GM21619 (cell line): ENCODE measurements around the gene MBNL2.
"Not testable (repeated sequence)": the region's sequence is repeated elsewhere in the genome, so short reads cannot be mapped to it uniquely, and the experiment has no call there.

ENCODE experiments used
- ATAC-seq: cut with Tn5 transposase; IDR thresholded peaks from one replicate; pipeline ENCODE4 v1.9.1; 2021; ENCODE audit not compliant: unreplicated experiment

The MBNL2 gene

DNA sequence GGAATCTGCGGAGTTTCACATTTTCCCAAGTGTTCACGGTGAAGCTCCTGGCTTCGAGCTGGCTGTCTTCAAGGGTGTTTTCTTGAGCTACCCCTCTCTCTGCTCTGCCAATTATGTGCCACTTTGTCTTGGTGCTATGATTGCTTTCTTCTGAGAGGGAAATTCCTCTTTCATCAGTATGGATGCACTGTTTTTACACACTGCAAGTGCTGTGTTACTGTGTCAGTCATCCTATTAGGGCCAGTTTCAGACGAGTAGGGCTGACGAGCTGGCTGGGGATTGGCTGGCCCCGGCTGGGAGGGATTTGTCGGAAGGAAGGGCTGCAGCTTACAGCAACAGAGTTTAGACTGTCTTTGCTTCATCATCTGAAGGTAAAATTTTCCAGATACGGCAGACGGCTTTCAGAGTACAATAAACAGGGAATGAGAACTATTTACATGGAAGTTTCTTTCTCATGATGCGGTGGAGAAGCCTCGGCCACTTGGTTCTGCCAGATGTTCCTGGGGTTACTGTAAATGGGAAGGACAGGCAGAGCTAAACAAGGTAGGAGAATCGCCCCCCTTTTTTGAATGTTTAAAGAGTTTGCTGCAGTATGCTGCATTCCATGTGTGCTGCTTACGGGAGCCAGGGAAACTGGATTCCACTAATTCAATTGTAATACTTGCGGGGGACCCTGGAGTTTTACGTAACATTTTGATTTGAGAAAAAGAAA is at the start of gene MBNL2:
Gene MBNL2 (plus strand): TSS at position 345 of the 712 bp plus-strand sequence. CDS start 53,903 bp downstream, outside the sequence.
- ATAC-seq, result peak; percentile 95

DNA sequence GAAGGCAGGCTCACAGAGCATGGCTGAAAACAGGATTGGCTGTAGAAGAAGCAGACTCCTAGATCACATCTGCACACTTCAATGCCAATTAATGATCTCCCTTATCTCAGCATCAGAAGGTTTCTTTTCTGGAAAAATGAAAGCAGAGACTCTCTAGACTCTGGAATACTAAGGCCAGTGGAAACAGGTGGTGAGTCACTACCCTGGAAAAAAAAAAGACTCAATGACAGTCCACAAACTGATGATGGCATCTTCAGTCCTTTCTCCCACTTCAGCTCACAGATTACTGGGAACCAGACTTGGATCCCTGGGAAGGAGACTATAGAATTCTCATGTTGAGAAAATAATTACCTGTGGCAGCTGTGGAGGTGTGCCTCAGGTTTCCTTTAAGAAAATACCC is 47.5 kb upstream of the MBNL2 start:
- ATAC-seq, result no peak

DNA sequence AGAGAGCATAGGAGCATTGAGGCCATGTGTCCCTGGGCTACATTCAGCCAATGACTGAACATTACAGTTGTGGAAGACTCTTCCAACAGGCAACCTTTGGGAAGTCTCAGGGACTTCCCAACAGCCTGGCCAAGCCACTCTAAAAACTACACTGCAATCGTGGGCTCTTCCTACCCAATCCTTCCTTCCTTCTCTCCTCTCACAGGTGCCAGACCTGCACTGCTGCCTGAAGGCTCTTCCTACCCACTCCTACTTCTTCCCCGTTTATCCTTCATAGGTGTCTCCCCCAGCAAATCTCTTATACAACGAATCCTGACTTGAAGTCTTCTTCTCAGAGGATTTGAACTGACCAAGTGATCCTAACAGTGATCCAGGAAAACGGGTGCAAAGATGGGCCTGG is 47.1 kb upstream of the MBNL2 start:
- no peak for ATAC-seq

GRCh38 chr13:97179501-97179900 is 42.6 kb upstream of the MBNL2 start:
- ATAC-seq, result no peak

DNA sequence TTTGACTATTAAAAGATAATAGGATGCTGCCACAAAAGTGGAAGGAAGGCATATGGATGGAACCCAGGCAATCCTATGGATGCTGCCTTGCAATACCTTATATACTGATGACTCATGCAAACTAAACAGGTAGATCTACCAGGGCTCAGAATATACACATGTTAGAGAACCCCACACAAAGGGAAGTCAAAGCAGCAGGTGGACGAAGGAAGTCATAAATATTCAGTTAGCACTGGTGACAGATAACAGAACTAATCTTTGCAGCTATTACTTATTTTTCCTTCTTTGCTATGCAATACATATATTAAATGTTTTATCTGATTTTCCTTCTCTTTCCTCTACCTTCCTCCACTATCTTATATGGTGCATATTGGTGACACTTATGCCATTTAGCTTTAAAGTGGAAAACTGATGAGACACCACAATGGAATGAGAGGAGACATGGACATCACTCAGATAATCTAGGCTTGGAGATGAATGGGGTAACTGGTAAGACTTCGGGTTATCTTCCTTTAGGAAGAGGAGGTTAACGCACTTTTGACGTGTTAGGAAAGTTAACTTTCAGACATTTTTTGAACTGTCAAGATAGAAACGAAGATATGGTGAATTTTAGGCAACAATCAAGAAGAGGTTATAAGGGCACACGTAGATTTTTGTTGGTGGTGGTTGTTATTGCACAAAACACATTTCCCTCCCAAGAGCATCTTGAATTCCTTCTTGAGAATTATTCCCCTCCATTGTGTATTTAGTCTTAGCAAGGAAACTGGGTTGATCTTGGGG is 39.8 kb upstream of the MBNL2 start:
- ATAC-seq, result no peak

DNA sequence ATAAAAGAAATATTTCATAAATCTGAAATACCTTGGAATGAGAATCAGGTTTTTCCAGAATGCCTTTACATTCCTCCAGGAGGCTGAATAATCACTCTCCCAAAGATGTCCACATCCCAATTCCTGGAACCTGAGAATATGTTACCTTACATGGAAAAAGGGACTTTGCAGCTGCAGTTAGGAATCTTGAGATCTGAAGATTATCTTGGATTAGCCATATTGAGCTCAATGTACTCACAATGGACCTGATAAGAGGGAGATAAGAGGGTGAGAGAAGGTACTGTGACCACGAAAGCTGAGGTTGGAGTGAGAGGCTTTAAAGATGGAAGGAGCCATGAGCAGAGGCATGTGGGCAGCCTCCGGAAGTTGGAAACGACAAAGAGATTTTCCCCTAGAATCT is 36.8 kb upstream of the MBNL2 start:
- ATAC-seq, result no peak

DNA sequence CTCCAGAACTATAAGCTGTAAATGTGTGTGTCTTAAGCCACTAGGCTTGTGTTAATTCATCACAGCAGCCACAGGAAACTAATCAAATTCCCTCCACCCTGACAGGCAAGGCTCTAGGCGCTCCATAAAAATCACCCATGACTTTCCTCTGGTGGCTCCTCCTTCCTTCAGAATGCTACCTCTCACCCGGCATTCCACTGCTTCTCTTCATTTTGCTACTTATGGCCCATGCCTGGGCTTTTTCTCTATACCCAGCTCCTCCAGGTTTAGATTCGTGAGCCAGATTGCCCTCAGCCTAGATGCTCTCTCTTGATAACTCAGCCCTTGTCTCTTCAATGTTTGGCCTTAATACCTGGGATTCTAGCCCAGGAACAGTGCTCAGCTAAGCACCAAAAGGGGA is 36.4 kb upstream of the MBNL2 start:
- ATAC-seq, result no peak

- ATAC-seq, result no peak
Measured at GRCh38 chr13:97188207-97188606, 33.9 kb upstream of the MBNL2 start.

- ATAC-seq, result no peak
Measured at GRCh38 chr13:97189928-97190327, 32.2 kb upstream of the MBNL2 start.

DNA sequence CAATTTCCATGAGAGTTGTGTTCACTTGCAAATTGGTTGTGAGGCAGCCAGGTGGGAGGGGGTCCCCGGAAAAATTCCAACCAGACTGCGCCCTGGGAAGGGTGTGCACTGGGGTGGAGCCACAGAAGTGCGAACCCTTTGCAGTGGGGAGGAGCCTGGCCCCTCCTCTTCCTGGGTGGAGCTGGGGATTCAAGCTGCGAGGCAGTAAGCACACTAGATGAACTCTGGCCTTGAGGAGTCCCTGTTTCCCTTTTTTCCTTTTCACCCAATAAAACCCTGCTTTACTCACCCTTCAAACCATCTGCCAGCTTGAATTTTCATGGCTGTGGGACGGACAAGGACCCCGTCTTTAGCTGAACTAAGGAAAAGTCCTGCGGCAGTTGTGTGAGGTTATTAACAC is 31.0 kb upstream of the MBNL2 start:
- no peak for ATAC-seq

DNA sequence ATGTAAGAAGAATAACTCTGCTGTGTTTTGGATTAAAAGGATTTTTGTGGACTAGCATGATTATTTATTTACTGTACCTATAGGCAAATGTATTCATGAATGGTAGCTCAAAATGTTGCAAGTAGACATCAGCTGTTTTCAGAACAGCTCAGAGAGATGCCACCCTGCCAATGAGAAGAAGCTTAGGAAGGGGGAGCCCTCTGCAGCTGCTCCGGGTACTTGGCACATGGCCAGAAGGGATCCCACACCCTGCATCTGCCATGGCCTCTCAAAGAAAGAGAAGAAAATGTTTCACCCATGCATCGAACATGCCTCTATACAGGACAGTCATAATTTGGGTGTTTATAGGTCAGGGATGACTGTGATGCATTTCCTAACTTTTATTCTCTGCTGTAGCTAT is 30.5 kb upstream of the MBNL2 start:
- no peak for ATAC-seq

DNA sequence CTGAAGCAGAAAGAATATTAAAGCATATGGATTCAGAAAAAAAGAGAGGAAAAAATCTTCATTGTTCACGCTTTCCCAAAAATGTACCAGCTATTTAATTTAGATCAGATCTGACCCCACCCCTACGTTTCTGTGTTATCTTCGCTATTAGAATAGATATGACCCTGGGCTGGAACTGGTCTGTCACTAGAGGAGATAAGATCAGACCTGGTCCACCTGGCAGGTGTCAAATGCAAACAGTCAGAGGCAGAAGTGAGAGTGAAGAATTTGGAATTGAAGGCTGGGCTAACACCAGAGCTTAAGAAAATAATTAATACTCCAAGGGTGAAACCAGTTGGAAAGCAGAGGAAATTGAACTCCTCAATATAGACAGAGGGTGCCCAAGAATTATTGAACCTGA is 30.0 kb upstream of the MBNL2 start:
- ATAC-seq, result no peak

DNA sequence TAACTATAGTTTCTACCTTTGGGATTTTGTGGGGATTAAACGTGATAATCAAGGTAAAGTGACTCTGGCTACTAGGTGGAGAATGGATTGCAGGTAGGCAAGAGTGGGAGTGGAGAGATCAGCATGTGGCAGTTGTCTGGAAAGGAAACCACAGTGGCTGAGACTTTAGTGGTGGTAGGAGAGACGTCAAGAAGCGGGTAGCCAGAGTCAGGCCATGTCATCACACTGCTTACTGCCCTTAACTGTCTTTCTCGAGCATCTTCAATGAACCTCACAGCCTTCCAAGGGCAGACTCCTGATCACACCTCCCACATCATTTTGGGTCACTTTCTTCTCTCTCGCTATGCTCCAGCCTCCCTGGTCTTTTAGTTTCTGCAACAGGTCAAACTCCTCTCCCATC is 28.6 kb upstream of the MBNL2 start:
- ATAC-seq, result no peak

GRCh38 chr13:97194479-97194878 is 27.7 kb upstream of the MBNL2 start:
- ATAC-seq, result no peak

DNA sequence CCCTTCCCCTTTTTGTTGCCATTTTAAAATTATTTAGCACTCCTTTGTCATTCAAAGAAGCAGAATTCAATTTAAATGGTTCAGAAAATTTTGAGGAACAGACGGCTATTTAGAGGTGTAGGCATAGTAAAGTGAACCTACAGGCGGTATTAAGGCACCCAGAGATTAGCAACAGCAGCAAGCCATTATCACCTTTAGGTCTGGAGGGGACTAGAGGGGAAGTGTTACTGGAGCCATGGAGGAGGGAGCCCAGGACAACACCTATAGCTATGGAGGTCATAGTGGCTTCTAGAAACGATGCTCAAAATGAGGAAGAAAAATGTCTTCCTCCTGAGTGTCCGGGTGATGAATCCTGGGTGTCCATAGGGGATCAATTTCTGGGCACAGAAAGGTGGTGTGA is 25.8 kb upstream of the MBNL2 start:
- ATAC-seq, result no peak

GRCh38 chr13:97198753-97199152 is 23.4 kb upstream of the MBNL2 start:
- peak; percentile 48 for ATAC-seq

DNA sequence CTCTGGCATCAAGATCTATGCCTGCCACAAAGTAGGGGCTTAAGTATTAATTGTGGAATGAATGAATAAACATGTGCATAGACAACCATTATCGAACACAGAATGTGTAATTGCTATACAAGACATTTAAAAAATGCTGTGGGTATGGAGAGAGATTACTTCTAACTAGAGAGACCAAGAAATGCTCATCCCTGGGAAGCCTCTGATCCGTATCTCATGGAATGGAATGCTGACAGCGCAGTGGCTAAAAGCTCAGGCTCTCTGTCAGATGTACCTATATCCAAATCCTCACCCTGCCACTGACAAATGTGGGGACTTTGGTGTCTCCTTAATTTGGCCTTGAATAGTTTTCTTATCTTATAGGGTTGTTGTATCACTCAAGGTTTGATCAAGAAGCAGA is 22.7 kb upstream of the MBNL2 start:
- ATAC-seq, result no peak

DNA sequence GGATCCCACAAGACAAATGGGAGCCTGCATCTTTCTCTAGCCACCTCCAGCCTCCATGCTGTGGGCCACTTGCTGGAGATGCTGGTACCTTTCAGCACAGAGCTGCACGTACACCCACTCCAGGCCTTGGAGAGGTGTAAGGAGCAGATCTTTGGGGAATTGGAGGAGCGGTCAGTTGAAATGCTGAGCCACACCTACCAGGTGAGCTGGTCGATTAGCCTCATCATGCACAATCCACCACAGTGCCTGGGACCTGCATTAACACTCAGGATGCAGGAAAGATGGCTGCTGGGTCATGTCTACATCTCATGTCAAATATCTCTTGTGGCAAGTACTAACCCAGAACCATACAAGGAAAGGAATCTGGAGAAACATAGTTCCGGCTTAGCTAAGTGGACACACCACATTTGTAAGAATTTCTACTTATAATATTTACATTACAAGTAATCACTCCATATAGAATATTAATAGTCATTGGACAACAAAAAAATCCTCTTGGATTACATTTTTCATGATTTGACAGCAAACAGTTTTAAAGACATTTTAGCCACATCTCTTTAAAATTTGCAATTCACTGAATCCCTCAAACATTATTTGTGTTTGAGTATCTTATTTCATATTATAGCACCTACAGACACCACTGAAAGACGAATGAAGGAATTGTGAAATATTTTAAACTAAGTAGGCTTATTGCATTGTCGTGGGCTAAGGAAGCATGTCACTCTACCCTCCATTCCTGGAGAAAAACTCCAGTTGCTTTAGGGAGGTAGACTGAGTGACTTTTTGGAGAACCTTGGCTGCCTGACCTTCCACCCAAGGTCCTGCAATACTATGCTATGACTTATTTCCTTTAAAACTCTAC is 21.8 kb upstream of the MBNL2 start:
- ATAC-seq, result no peak

DNA sequence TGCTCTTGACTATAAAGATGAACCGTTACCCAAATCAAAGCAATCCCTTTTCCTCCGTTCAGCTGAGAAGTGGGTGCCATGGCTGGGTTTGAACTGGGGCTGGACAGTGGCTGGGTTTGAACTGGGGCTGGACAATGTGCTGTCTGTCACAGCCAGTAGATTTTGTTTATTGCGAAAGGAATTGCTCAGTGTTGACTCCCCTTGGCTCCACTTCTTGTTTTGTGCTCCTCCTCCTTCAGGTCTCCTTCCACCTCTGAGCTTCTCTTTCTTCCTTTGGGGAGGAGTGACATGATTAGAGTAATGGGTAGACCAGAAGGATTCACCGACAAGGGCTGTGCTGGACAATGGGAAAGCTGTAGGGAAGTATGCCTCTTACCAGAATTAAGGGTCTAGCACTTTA is 19.4 kb upstream of the MBNL2 start:
- no peak for ATAC-seq

DNA sequence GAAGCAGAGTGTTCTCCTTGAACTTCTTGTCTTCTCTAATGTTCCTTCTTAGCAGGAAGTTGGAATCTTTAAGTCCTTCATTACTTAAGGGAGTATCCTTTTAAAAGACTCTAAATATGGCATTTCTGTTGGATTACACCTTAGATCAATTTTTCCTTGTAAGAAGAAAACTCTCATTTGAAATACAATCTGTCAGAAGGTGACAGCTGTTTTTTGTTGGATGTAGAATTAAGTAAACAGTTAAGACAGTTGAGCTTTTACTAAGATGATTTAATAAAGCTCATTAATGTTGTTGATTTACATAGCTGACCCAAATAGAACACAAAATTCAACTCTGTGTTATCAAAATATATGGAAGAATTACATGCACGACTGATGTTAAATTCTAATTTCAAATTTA is 16.7 kb upstream of the MBNL2 start:
- no peak for ATAC-seq

DNA sequence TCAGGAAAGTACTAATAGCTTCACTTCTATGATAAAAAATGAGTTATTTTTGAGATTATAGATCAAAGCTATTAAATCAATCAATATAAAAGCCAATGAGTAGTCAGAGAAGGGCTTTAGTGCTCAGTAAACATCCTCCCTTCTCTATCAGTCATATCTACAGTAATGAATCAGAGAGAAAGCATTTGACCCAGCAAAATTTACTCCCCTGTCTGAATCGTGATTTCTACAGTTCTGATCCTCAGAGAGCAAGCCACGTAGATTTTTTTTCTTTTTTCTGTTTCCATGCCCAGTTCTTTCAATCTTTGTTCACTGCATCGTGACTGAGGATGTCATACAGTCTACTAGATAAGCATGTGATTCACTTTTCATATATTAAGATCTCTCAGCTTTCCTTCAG is 16.2 kb upstream of the MBNL2 start:
- ATAC-seq, result no peak

DNA sequence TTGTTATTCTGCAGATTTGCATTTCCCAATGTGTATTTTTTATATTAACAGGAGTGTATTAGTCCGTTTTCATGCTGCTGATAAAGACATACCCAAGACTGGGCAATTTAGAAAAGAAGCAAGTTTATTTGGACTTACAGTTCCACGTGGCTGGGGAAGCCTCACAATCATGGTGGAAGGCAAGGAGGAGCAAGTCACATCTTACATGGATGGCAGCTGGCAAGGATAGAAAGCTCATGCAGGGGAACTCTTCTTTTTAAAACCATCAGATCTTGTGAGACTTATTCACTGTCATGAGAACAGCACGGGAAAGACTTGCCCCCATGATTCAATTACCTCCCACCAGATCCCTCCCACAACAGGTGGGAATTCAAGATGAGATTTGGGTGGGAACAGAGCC is 14.9 kb upstream of the MBNL2 start:
- not testable (repeated sequence) for ATAC-seq
